Fibroblast of villous mesenchyme (primary cell): ENCODE results near the gene TEX48. TPM values are rescaled to one million over a fixed set of nuclear protein-coding genes. Genes with fewer than 3 reads are reported as not detected.

Experiments used
- DNase-seq: peaks from one replicate; pipeline ENCODE4 v3.0.0-alpha.2; 2010; ENCODE audit warnings: low read depth
- H3K4me3 ChIP-seq: 2 replicates; pipeline ENCODE4 v1.5.1; 2011; ENCODE audit warnings: low read depth, mild to moderate bottlenecking, low read length
- total RNA-seq: library from RNA; depleted of rRNA; stranded (reverse); fragments of >200 nt; gene quantifications from 2 replicates; pipeline ENCODE4 v1.2.3, GENCODE V29; 2012
- TF ChIP-seq, protein P1 (sequence below): IDR thresholded peaks from 2 replicates; pipeline ENCODE4 v1.5.1; 2012; ENCODE audit warnings: low read depth, mild to moderate bottlenecking, low read length; ENCODE audit not compliant: insufficient read depth

Gene TEX48
- total RNA-seq, 1 donor: not detected

GRCh38 chr9:114722937-114723620 is 41.1 kb upstream of the TEX48 start:
- TF ChIP-seq, protein P1, sequence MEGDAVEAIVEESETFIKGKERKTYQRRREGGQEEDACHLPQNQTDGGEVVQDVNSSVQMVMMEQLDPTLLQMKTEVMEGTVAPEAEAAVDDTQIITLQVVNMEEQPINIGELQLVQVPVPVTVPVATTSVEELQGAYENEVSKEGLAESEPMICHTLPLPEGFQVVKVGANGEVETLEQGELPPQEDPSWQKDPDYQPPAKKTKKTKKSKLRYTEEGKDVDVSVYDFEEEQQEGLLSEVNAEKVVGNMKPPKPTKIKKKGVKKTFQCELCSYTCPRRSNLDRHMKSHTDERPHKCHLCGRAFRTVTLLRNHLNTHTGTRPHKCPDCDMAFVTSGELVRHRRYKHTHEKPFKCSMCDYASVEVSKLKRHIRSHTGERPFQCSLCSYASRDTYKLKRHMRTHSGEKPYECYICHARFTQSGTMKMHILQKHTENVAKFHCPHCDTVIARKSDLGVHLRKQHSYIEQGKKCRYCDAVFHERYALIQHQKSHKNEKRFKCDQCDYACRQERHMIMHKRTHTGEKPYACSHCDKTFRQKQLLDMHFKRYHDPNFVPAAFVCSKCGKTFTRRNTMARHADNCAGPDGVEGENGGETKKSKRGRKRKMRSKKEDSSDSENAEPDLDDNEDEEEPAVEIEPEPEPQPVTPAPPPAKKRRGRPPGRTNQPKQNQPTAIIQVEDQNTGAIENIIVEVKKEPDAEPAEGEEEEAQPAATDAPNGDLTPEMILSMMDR: no peak
- no peak for DNase-seq
- no peak overlapping the region for H3K4me3 ChIP-seq

GRCh38 chr9:114722081-114722621 is 40.2 kb upstream of the TEX48 start:
- DNase-seq: peak; percentile 77

DNA sequence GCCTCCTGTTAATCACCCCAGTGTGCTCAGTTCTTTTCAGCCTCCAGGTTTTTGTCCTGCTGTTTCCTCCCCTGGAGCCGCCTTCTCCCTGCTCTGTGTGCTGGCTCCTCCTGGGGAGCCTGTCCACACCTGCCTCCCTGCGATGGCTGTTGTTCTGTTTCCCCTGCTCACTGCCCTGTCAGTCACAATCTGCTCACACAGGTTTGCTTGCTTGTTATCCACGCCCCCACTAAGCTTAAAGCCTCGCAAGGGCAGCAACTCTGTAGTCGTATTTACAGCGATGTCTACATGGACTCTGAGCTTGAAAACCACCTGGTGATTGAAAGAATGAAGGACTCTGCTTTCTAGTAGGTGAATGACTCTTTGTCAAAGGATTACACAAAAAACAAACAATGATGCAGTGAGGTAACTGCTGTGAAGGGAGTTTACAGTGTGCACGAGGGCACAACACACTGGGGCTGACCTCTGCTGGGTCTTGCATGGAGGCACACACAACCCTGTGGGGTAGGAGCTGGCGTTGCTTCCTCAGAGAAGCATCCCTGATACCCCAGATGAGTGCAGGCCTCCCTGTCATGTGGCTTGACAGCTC is 39.6 kb upstream of the TEX48 start:
- no peak overlapping the region for H3K4me3 ChIP-seq
- DNase-seq: no peak
- TF ChIP-seq, protein P1: no peak

More at GRCh38 chr9:114722081-114722621, 40.2 kb upstream of the TEX48 start:
- H3K4me3 ChIP-seq: no peak overlapping the region
- TF ChIP-seq, protein P1: no peak

- TF ChIP-seq, protein P1: no peak
- DNase-seq: no peak
- H3K4me3 ChIP-seq: no peak overlapping the region
Observed at GRCh38 chr9:114720086-114720676, 38.2 kb upstream of the TEX48 start.

DNA sequence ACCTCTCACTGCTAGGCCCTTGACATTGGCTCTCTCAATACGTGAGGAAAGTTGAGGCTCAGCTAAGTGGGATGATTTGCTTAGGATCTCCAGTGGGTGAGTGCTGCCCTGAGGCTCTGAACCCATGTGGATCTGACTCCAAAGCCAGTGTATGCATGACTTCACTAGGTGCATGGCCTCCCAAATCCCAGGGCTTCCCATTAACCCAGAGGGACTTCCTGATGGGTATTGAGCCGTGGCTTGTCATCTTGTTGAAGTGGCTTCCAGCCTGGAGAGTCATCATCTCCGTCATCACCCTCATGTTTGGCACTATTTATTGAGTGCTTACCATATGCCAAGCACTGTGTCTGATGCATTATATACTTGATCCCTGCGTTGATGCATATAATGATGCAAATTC is 37.3 kb upstream of the TEX48 start:
- DNase-seq: no peak

GRCh38 chr9:114718801-114719221 is 36.8 kb upstream of the TEX48 start:
- TF ChIP-seq, protein P1: no peak
- H3K4me3 ChIP-seq: no peak overlapping the region
- no peak for DNase-seq

More for the DNA sequence above, 37.3 kb upstream of the TEX48 start:
- no peak overlapping the region for H3K4me3 ChIP-seq
- TF ChIP-seq, protein P1: no peak
